Fibroblast of the aortic adventitia (primary cell): Measurements from ENCODE around the gene PIP4K2B. TPM values are rescaled to one million over a fixed set of nuclear protein-coding genes. Genes with fewer than 3 reads are reported as not detected.
"Not testable (repeated sequence)": the region's sequence is repeated elsewhere in the genome, so short reads cannot be mapped to it uniquely, and the experiment has no call there.

ENCODE experiments used
- DNase-seq: peaks from one replicate; pipeline ENCODE4 v3.0.0-alpha.2; 2010; ENCODE audit warnings: low read depth
- H3K4me3 ChIP-seq: 2 replicates; pipeline ENCODE4 v1.5.1; 2011; ENCODE audit warnings: low read depth, mild to moderate bottlenecking, control low read depth, low read length, moderate library complexity
- CTCF ChIP-seq: IDR thresholded peaks from 2 replicates; pipeline ENCODE4 v1.5.1; 2011; ENCODE audit warnings: mild to moderate bottlenecking, low read length, control low read depth, inconsistent platforms; ENCODE audit not compliant: insufficient read depth
- total RNA-seq: library from RNA; depleted of rRNA; stranded (reverse); fragments of >200 nt; gene quantifications from 2 replicates; pipeline ENCODE4 v1.2.3, GENCODE V29; 2012; ENCODE audit warnings: low replicate concordance

The PIP4K2B gene
- total RNA-seq, 1 donor = 56.8 TPM

- no peak for TF ChIP-seq CTCF
- DNase-seq = no peak
- H3K4me3 ChIP-seq = no peak overlapping the region
Measured at GRCh38 chr17:38728290-38728831, 71.0 kb downstream of the PIP4K2B start.

GRCh38 chr17:38727736-38728135 lies 71.6 kb downstream of the PIP4K2B start:
- DNase-seq = no peak
- no peak for TF ChIP-seq CTCF
- H3K4me3 ChIP-seq = no peak overlapping the region

- H3K4me3 ChIP-seq, DNase-seq: not testable (repeated sequence)
Measured at GRCh38 chr17:38726145-38726544, 73.2 kb downstream of the PIP4K2B start.

- TF ChIP-seq CTCF = no peak
- H3K4me3 ChIP-seq = no peak overlapping the region
- DNase-seq = no peak
Measured at GRCh38 chr17:38725066-38725465, 74.3 kb downstream of the PIP4K2B start.

GRCh38 chr17:38724337-38724988 lies 74.9 kb downstream of the PIP4K2B start:
- no peak overlapping the region for H3K4me3 ChIP-seq
- DNase-seq = no peak
- TF ChIP-seq CTCF = no peak

- no peak overlapping the region for H3K4me3 ChIP-seq
- TF ChIP-seq CTCF = no peak
- DNase-seq = no peak
Measured at GRCh38 chr17:38721802-38722201, 77.6 kb downstream of the PIP4K2B start.

- H3K4me3 ChIP-seq = no peak overlapping the region
- no peak for DNase-seq
- no peak for TF ChIP-seq CTCF
Measured at GRCh38 chr17:38720941-38721340, 78.4 kb downstream of the PIP4K2B start.
